ENCODE results near the gene EXOSC6.
A peak's percentile ranks its signal among the peaks of the same experiment; 100 is the strongest.
"Not testable (repeated sequence)": the region's sequence is repeated elsewhere in the genome, so short reads cannot be mapped to it uniquely, and the experiment has no call there.

The EXOSC6 gene

DNA sequence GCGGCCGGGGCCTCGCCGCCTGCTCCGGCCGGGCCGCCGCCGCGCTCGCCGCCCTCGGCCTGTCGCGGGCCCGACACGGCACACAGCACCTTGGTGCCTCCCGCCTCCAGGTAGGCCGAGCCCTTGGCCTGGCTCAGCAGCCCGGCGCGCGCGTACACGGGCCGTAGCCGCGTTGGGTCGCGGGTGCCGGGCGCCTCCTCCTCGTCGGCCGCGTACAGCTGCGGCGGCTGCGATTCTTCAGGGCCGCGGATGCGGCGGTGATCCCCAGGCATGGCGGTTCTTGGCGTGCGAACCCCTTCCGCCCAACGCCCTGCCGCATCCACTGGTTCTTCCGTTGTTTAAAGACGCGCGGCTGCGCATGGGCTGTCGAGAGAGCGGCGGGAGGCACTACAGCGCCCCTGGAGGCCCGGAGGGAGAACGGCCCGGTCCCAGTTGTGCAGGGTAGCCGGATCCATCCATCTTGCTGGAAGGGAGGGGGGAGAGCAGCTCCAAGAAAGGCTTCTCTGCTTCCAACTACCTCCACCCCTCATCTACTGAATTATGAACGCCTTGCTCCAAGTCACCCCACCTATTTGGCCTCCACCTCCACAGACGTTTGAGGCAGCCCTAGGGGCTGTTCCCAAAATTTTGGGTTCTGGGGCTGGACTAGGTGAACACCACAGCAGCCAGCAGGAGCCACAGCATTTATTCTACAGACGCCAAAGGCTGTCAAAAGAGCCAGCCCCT lies at the start of gene EXOSC6:
Gene EXOSC6, minus strand, starts transcription at position 312 of the 726 bp plus-strand sequence. Its CDS starts 40 bp downstream, at position 272.
- Histone ChIP-seq H3K9me3 (ENCODE audit: control insufficient read depth, insufficient read depth, low read length) (no peaks in the 10 kb centered on the region), H3K4me1 (ENCODE audit: control insufficient read depth, insufficient read depth, low read length) (0 out of 2 replicates have a peak, but pooled peaks cover 3% of the 10 kb centered on the region), H3K36me3 (ENCODE audit: control insufficient read depth, insufficient read depth, low read length) (peaks cover 52% of the 10 kb centered on the region), H3K27me3 (ENCODE audit: control insufficient read depth, insufficient read depth, low read length) (no peaks in the 10 kb centered on the region), H3K9ac (ENCODE audit: low read depth, low read length) (peak within 1 kb of the TSS; percentile 98), H3K27ac (ENCODE audit: low read depth, low read length) (peak within 1 kb of the TSS; percentile 98), H3K4me3 (ENCODE audit: low read depth, low read length) (peak within 1 kb of the TSS; percentile 85)

DNA sequence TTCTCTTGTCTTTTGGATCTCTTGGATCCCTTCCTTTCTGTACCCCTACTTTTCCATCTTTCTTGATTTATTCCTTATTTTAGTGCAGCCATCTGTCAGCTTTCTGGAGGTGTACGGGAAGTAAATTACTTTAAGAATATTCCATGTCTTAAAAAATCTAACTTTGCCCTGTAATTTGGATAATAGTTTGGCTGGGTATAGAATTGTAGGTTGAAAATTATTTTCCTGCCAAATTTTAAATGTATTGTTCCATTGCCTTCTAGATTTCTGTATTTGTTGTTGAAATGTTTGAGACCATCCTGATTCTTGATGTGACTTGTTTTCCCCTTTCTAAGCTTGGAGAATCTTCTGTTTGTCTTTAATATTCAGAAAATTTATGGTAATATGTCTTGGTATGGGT lies 49.4 kb upstream of the EXOSC6 start:
- Histone ChIP-seq H3K9ac (ENCODE audit: low read depth, low read length) (no peak overlapping the region), H3K4me3 (ENCODE audit: low read depth, low read length) (no peak overlapping the region), H3K4me1 (ENCODE audit: control insufficient read depth, insufficient read depth, low read length) (no peaks in the 10 kb centered on the region), H3K36me3 (ENCODE audit: control insufficient read depth, insufficient read depth, low read length) (peaks cover 10% of the 10 kb centered on the region; the same call in 1 of the 2 replicates), H3K9me3 (ENCODE audit: control insufficient read depth, insufficient read depth, low read length) (no peaks in the 10 kb centered on the region), H3K27me3 (ENCODE audit: control insufficient read depth, insufficient read depth, low read length) (no peaks in the 10 kb centered on the region), H3K27ac (ENCODE audit: low read depth, low read length) (no peak overlapping the region)

DNA sequence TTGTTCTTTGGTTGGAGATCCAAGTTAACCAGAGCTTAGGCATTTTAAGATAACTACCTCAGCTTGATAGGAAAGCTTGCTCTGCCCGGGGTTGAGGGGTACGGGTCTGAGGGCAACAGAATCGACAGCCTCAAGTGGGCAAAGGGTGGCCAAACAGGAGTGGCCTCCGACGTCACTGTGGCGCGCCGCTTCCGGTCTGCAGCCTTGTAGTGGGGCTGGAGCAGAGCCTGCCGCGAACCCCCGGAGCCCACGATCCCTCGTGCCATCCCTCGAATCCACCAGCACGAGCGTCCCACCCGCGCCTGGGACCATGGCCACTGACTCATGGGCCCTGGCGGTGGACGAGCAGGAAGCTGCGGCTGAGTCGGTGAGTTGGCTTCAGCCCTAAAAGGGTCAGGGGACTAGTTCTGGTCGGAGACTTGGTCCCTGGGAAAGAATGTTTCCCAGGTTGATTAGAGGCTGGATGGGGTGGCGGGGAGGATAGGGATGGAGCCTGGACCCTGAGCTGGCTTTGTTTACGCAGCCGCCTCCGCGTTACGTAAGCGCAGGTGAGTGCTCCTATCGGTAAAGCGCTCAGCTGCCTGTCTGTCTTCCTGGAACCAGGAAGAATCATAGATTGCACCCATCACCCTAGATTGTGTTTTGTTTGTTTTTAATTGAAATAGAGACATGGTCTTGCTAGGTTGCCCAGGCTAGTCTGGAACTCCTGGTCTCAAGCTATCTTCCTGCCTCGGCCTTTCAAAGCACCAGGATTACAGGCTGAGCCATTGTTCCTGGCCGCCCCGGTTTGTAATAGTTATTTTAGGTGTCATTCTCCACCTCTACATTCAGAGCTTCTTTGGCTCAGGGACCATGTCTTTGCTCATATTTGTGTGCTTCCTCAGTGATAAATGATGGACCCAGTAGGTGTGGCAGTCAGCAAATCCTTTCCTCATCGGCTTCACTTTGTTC lies 47.5 kb upstream of the EXOSC6 start, which contains the start of gene DDX19B:
Gene DDX19B, plus strand, starts transcription at position 199 of the 951 bp plus-strand sequence. Its CDS starts 112 bp downstream, at position 311.
- no peaks in the 10 kb centered on the region for H3K27me3 ChIP-seq (ENCODE audit: control insufficient read depth, insufficient read depth, low read length)
- H3K36me3 ChIP-seq (ENCODE audit: control insufficient read depth, insufficient read depth, low read length): peaks cover 10% of the 10 kb centered on the region; the same call in 1 of the 2 replicates
- peak within 1 kb of the TSS; percentile 99 for H3K4me3 ChIP-seq (ENCODE audit: low read depth, low read length)
- no peaks in the 10 kb centered on the region for H3K4me1 ChIP-seq (ENCODE audit: control insufficient read depth, insufficient read depth, low read length)
- H3K27ac ChIP-seq (ENCODE audit: low read depth, low read length): peak within 1 kb of the TSS; percentile 99
- H3K9me3 ChIP-seq (ENCODE audit: control insufficient read depth, insufficient read depth, low read length): no peaks in the 10 kb centered on the region
- H3K9ac ChIP-seq (ENCODE audit: low read depth, low read length): peak within 1 kb of the TSS; percentile 95

DNA sequence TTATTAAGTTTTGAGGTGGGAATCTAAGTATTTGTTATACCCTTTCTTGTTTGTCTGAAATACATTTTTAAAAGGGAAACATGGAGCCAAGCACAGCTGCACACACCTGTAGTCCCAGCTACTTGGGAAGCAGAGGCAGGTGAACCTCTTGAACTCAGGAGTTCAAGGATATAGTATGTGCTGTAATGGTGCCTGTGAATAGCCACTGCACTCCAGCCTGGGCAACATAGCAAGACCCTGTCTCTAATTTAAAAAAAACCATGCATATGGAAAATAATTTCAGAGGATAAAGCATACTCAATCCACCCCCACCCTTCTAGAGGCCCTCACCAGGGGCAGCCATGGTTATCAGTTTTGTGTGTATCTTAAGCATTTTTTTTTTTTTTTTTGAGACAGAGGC lies 43.9 kb upstream of the EXOSC6 start:
- Histone ChIP-seq H3K9ac (ENCODE audit: low read depth, low read length) (no peak overlapping the region), H3K4me3 (ENCODE audit: low read depth, low read length) (no peak overlapping the region), H3K4me1 (ENCODE audit: control insufficient read depth, insufficient read depth, low read length) (no peaks in the 10 kb centered on the region), H3K27me3 (ENCODE audit: control insufficient read depth, insufficient read depth, low read length) (no peaks in the 10 kb centered on the region), H3K36me3 (ENCODE audit: control insufficient read depth, insufficient read depth, low read length) (no peaks in the 10 kb centered on the region), H3K9me3 (ENCODE audit: control insufficient read depth, insufficient read depth, low read length) (no peaks in the 10 kb centered on the region), H3K27ac (ENCODE audit: low read depth, low read length) (no peak overlapping the region)

DNA sequence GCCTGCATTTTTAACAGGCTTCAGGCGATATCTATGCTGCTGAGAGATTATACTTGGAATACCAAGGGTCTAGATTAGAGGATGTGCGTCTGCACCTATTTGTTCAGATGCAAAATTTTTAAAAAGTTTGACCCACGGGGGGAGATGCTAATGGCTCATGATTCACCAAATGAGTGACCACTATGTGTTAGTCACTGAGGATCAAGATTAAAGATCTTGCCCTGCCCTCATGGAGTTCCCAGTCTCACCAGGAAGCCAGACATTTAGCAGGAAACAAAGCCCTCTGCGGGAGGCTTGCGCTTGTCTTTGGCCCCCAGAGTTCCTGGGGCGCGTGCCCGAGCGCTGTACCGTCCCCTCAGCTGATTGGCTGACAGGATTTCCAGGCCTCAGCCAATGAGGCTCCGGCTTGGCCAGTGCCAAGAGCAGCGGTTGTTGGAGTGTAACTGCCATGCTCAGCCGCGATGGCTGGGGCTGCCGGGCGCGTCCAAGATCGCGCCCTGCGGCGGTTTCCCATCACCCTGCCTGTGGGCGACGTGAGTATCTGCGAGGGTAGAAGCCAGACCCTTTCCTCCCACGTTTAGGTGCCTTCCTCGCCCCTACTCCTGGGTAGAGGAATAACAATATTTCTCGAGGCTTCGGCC lies 42.8 kb upstream of the EXOSC6 start:
- no peaks in the 10 kb centered on the region for H3K9me3 ChIP-seq (ENCODE audit: control insufficient read depth, insufficient read depth, low read length)
- H3K9ac ChIP-seq (ENCODE audit: low read depth, low read length): no peak overlapping the region
- H3K27me3 ChIP-seq (ENCODE audit: control insufficient read depth, insufficient read depth, low read length): no peaks in the 10 kb centered on the region
- H3K36me3 ChIP-seq (ENCODE audit: control insufficient read depth, insufficient read depth, low read length): no peaks in the 10 kb centered on the region
- no peak overlapping the region for H3K27ac ChIP-seq (ENCODE audit: low read depth, low read length)
- H3K4me1 ChIP-seq (ENCODE audit: control insufficient read depth, insufficient read depth, low read length): peaks cover 5% of the 10 kb centered on the region; the same call in 1 of the 2 replicates
- H3K4me3 ChIP-seq (ENCODE audit: low read depth, low read length): no peak overlapping the region

DNA sequence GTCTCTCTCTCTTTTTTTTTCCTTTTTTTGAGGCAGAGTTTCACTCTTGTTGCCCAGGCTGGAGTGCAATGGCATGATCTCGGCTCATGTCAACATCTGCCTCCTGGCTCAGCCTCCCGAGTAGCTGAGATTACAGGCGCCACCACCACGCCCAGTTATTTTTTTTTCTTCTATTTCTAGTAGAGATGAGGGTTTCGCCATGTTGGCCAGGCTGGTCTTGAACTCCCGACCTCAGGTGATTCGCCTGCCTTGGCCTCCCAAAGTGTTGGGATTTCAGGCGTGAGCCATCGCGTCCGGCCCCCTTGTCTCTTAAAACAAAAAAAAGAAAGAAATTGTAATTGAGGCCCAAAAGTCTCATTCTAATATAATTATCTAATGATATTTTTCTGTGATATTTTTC lies 40.4 kb upstream of the EXOSC6 start:
- not testable (repeated sequence) for H3K36me3 ChIP-seq (ENCODE audit: control insufficient read depth, insufficient read depth, low read length); H3K27me3 ChIP-seq (ENCODE audit: control insufficient read depth, insufficient read depth, low read length); H3K9me3 ChIP-seq (ENCODE audit: control insufficient read depth, insufficient read depth, low read length); H3K9ac ChIP-seq (ENCODE audit: low read depth, low read length); H3K4me3 ChIP-seq (ENCODE audit: low read depth, low read length); H3K27ac ChIP-seq (ENCODE audit: low read depth, low read length); H3K4me1 ChIP-seq (ENCODE audit: control insufficient read depth, insufficient read depth, low read length)

DNA sequence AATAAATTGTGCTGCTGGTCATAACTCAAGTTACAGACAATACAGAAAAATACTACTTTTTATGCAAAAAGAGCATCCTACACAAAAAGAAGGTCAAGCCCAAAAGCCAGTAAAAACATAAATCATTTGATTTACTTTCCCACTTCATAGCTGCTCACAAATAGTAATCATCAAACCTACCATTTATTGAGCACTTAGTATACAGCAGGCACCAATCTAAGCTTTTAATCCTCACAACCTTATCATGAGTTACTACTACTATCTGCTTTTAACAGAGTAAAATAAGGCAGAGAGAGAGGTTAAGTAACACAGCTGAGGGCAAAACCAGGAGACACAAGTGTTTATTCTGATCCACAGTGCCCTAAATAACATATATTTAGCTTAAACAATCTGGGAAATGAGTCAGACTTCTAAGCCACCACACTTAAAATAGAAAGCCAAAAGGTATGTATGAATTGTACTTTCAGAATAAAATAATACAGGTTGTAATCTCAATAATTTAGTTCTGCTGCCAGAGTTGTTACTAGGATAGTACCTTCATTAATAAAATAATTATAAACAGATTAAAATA lies 39.3 kb upstream of the EXOSC6 start:
- no peak overlapping the region for H3K4me3 ChIP-seq (ENCODE audit: low read depth, low read length)
- H3K36me3 ChIP-seq (ENCODE audit: control insufficient read depth, insufficient read depth, low read length): peaks cover 11% of the 10 kb centered on the region
- H3K4me1 ChIP-seq (ENCODE audit: control insufficient read depth, insufficient read depth, low read length): peaks cover 5% of the 10 kb centered on the region; the same call in 1 of the 2 replicates
- no peaks in the 10 kb centered on the region for H3K9me3 ChIP-seq (ENCODE audit: control insufficient read depth, insufficient read depth, low read length)
- H3K27ac ChIP-seq (ENCODE audit: low read depth, low read length): no peak overlapping the region
- no peaks in the 10 kb centered on the region for H3K27me3 ChIP-seq (ENCODE audit: control insufficient read depth, insufficient read depth, low read length)
- no peak overlapping the region for H3K9ac ChIP-seq (ENCODE audit: low read depth, low read length)

DNA sequence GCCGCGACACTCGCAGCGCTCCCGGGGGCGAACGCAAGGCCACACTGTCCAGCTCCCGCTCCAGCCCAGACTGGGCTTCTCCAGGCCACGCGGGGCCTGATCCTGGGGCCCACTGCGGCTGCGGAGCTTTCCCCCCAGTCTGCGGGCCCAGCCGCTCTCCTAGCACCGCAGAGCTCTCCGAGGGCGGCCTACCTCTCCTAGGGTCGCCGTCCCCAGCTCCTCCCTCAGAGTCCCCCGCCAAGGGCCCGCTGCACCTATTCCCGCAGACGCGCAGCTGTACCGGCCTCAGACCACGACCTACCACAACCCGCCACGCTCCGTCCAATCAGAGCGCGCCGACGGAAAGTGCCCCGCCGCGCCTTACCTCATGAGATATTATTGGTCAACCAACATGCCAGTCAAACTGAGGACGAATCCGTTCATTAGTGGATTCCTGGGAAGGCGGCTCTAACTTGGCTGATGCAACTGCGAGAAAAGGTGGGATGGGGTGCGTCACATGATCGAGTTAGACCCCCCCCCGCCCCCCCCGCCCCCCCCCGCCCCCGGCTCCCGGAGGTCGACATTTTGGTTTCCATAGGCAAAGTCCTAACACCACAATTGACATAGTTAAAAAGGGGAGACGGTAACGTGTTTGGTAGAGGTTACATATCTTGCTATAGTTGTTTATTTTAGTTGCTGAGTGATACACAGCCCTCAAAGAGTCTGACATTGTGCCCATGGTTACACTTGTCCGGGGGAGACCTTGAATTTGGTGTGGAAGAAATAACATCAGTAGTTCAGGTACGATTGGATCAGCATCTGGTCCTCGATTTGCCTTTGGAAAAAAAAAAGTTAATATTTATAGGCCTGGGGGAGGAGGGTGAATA lies 37.7 kb upstream of the EXOSC6 start, which contains the start of gene AARS1:
Gene AARS1, minus strand, starts transcription at position 278 of the 866 bp plus-strand sequence. CDS start 6,743 bp downstream, outside the sequence.
- H3K27me3 ChIP-seq (ENCODE audit: control insufficient read depth, insufficient read depth, low read length): no peaks in the 10 kb centered on the region
- H3K27ac ChIP-seq (ENCODE audit: low read depth, low read length): peak within 1 kb of the TSS; percentile 99
- H3K9ac ChIP-seq (ENCODE audit: low read depth, low read length): peak within 1 kb of the TSS; percentile 95
- peak within 1 kb of the TSS; percentile 99 for H3K4me3 ChIP-seq (ENCODE audit: low read depth, low read length)
- peaks cover 26% of the 10 kb centered on the region for H3K36me3 ChIP-seq (ENCODE audit: control insufficient read depth, insufficient read depth, low read length)
- peaks cover 5% of the 10 kb centered on the region; the same call in 1 of the 2 replicates for H3K4me1 ChIP-seq (ENCODE audit: control insufficient read depth, insufficient read depth, low read length)
- H3K9me3 ChIP-seq (ENCODE audit: control insufficient read depth, insufficient read depth, low read length): no peaks in the 10 kb centered on the region

DNA sequence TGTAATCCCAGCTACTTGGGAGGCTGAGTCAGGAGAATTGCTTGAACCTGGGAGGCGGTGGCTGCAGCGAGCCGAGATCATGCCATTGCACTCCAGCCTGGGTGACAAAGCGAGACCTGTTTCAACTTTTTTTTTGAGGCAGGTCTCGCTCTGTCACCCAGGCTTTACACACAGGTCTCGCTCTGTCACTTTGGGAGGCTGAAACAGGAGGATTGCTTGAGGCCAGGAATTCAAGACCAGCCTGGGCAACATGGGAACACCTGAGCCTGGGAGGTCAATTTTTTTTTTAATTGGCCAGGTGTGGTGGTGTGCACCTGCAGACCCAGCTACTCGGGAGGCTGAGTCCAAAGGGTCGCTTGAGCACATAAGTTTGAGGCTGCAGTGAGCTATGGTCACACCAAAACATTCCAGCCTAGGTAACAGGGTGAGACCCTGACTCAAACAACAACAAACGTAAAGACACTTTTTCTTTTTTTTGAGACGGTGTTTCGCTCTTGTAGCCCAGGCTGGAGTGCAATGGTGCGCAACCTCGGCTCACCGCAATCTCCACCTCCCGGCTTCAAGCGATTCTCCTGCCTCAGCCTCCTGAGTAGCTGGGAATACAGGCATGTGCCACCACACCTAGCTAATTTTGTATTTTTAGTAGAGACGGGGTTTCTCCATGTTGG lies 35.7 kb upstream of the EXOSC6 start:
- H3K9ac ChIP-seq (ENCODE audit: low read depth, low read length); H3K9me3 ChIP-seq (ENCODE audit: control insufficient read depth, insufficient read depth, low read length); H3K4me1 ChIP-seq (ENCODE audit: control insufficient read depth, insufficient read depth, low read length); H3K27me3 ChIP-seq (ENCODE audit: control insufficient read depth, insufficient read depth, low read length); H3K27ac ChIP-seq (ENCODE audit: low read depth, low read length): not testable (repeated sequence)
- Histone ChIP-seq H3K4me3 (ENCODE audit: low read depth, low read length) (peak overlapping the region; percentile 99; the same call in 1 of the 2 replicates), H3K36me3 (ENCODE audit: control insufficient read depth, insufficient read depth, low read length) (peaks cover 44% of the 10 kb centered on the region)
